HG03575 (cell line): ENCODE results near the gene SHROOM3.

Experiments used
- ATAC-seq: cut with Tn5 transposase; IDR thresholded peaks from one replicate; pipeline ENCODE4 v1.9.1; 2021; ENCODE audit not compliant: unreplicated experiment, insufficient number of reproducible peaks, low FRiP score; ENCODE audit errors: extremely low read depth

Gene SHROOM3

GRCh38 chr4:76582074-76582816 is 147.2 kb downstream of the SHROOM3 start:
- no peak for ATAC-seq

- ATAC-seq, result no peak
Measured at GRCh38 chr4:76582817-76583087, 147.7 kb downstream of the SHROOM3 start.

DNA sequence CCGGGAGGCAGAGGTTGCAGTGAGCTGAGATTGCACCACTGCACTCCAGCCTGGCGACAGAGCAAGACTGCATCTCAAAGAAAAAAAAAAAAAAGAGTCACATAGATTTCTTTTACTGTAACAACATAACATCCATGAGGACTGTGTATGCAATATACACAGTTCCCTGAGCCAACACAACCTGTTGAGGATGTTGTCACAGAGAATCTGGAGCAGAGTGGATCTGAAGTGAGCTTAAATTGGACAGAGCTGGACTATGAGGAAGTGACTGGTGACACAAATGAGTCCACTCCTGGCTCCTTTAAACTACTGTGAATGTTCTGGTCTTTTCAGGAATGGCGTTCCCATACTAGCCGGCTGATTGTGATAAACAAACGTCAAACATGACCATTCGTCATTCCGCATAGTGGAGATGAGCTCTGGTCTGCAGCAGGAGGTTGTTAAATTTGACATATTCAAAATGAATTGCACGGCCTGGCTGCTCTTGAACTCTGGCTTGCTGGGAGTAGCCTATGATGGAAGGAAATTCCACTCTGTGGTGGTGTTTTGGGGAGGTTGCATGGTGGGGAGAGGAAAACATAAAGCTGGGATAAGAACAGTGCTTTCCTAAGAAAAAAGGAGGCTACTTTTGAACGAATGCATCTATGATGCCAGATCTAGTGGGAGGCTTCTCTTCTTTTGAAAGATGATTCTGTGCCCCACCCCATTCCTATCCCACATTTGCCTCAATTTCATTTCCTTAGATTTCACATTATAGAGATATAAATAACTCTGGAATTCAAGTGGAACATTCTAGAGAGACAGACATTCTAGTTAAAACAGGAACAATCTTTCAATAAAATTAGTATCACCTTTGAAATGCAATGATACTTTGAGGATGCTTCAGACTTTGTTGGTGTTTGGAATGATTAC is 149.5 kb downstream of the SHROOM3 start:
- ATAC-seq, result no peak

- ATAC-seq, result no peak
Measured at GRCh38 chr4:76585272-76585671, 150.2 kb downstream of the SHROOM3 start.

- no peak for ATAC-seq
Measured at GRCh38 chr4:76585897-76586360, 150.9 kb downstream of the SHROOM3 start.

- no peak for ATAC-seq
Measured at GRCh38 chr4:76588274-76588673, 153.2 kb downstream of the SHROOM3 start.

GRCh38 chr4:76589402-76589801 is 154.4 kb downstream of the SHROOM3 start:
- no peak for ATAC-seq

DNA sequence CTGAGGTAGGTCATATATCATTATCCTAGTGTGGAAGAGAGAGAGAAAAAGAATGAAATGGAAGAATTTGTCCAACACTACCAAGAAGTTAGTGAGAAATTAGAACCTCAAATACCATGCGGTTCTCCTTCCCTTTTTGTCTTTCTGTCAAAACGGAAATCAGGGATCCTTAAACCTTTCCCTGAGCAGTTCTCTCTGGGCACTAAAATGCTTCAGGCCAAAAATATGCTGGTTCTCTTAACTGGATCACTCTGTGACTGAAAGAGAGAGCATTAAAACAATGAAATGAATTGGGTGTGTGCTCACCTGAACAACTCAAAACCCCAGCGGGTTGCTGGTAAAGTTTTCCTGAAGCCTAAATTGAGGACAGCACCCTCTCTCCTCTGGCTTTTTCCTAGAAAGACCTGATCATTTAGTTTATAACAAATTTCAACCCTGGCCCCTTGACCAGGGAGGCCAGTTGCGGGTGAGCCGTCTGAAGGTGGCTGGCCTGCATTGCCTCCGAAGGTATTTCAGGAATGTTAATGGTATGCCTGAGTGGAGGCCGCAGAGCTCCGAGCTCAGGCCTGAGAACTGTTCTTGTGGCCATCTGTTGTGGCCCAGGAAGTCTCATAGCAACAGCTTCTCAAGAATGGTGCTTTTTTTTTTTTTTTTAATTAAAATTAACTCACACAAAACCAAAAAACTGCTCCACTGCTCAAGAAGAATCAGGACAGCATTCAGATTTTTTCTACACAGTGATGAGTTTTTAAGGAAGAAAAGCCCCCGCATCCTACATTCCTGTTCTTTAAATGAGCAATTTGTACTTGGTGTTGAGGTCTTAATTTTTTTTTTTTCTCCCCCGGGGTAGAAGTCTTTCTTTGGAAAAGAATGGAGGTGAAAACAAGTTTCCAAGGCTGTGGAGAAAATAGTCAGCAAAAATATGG is 155.1 kb downstream of the SHROOM3 start:
- no peak for ATAC-seq

- ATAC-seq, result no peak
Measured at GRCh38 chr4:76590798-76591281, 155.8 kb downstream of the SHROOM3 start.

DNA sequence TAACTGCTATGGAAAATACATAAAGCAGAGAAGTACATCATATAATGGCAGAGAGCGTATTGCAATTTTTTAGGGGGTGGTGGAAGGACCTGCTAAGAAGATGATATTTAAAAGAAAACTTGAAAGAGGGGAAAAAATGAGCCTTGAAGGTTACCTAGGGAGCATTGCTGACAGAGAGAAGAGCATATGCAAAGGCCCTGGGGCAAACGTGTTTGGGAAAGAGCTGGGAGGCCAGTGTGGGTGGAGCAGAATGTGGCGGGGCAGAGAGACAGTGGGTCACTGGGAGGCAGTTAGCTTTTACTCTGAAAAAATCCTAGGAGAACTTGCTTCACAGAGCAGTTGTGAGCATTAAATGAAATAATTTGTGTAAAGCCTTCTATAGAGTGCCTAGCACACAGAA is 157.0 kb downstream of the SHROOM3 start:
- no peak for ATAC-seq

GRCh38 chr4:76592460-76592859 is 157.4 kb downstream of the SHROOM3 start:
- no peak for ATAC-seq

- no peak for ATAC-seq
Measured at GRCh38 chr4:76594173-76594572, 159.1 kb downstream of the SHROOM3 start.

DNA sequence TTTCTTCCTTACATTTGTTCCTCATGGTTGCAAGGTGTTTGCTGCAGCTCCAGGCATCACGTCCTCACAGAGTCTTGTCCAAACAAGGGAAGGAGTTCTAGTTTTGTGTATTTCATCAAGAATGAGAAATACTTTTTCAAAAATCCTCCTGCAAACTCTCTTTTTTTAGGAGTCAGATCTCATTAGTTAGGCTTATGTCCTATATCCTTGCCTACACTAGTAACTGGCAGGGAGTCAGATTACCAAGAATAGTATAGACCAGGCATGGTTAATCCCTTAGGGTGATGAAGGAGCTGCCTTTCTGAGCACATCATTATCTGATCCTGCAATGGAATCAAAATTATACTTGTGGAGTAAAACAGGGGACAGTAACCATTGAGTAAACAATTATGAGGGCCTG is 160.4 kb downstream of the SHROOM3 start:
- no peak for ATAC-seq

GRCh38 chr4:76596713-76597112 is 161.7 kb downstream of the SHROOM3 start:
- no peak for ATAC-seq

GRCh38 chr4:76597423-76597979 is 162.5 kb downstream of the SHROOM3 start:
- no peak for ATAC-seq

GRCh38 chr4:76600447-76600846 is 165.4 kb downstream of the SHROOM3 start:
- no peak for ATAC-seq

DNA sequence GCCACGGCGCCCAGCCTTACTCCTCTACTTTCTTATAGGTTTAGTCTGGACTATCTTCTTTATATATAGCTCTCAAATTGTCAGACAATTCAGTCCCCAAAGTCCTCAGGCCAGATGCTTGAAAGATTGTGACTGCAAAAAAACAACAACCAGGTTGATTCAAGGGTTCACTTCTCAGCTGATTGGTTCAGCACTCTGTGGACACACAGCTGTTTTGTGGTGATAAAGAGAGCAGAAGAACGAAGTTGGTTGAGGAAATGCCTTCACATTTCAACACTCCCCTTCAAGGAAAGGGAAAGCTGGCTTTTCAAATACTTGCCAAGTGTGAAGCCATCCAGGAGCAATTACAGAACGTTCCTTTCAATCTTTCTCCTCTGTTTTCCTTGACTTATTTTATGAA is 166.8 kb downstream of the SHROOM3 start:
- ATAC-seq, result no peak

- ATAC-seq, result no peak
Measured at GRCh38 chr4:76605099-76605563, 170.1 kb downstream of the SHROOM3 start.
